GM20000 (cell line): ENCODE results near the gene NQO1.

Experiments used
- DNase-seq: peaks from one replicate; pipeline ENCODE4 v3.0.0; 2012; ENCODE audit warnings: low spot score
- TF ChIP-seq, protein P1 (sequence below): IDR thresholded peaks from 2 replicates; pipeline ENCODE4 v1.5.1; 2012; ENCODE audit warnings: mild to moderate bottlenecking, control low read depth; ENCODE audit errors: extremely low read depth, missing control alignments

Gene NQO1

GRCh38 chr16:69748694-69749345 is 22.5 kb upstream of the NQO1 start:
- TF ChIP-seq, protein P1, sequence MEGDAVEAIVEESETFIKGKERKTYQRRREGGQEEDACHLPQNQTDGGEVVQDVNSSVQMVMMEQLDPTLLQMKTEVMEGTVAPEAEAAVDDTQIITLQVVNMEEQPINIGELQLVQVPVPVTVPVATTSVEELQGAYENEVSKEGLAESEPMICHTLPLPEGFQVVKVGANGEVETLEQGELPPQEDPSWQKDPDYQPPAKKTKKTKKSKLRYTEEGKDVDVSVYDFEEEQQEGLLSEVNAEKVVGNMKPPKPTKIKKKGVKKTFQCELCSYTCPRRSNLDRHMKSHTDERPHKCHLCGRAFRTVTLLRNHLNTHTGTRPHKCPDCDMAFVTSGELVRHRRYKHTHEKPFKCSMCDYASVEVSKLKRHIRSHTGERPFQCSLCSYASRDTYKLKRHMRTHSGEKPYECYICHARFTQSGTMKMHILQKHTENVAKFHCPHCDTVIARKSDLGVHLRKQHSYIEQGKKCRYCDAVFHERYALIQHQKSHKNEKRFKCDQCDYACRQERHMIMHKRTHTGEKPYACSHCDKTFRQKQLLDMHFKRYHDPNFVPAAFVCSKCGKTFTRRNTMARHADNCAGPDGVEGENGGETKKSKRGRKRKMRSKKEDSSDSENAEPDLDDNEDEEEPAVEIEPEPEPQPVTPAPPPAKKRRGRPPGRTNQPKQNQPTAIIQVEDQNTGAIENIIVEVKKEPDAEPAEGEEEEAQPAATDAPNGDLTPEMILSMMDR = no peak
- no peak for DNase-seq

GRCh38 chr16:69747115-69747514 is 20.8 kb upstream of the NQO1 start:
- TF ChIP-seq, protein P1 = no peak

GRCh38 chr16:69745959-69746358 is 19.6 kb upstream of the NQO1 start:
- DNase-seq = no peak

More at GRCh38 chr16:69747115-69747514, 20.8 kb upstream of the NQO1 start:
- DNase-seq = no peak

GRCh38 chr16:69745232-69745612 is 18.9 kb upstream of the NQO1 start:
- TF ChIP-seq, protein P1 = no peak
- no peak for DNase-seq

More at GRCh38 chr16:69745959-69746358, 19.6 kb upstream of the NQO1 start:
- TF ChIP-seq, protein P1 = no peak

DNA sequence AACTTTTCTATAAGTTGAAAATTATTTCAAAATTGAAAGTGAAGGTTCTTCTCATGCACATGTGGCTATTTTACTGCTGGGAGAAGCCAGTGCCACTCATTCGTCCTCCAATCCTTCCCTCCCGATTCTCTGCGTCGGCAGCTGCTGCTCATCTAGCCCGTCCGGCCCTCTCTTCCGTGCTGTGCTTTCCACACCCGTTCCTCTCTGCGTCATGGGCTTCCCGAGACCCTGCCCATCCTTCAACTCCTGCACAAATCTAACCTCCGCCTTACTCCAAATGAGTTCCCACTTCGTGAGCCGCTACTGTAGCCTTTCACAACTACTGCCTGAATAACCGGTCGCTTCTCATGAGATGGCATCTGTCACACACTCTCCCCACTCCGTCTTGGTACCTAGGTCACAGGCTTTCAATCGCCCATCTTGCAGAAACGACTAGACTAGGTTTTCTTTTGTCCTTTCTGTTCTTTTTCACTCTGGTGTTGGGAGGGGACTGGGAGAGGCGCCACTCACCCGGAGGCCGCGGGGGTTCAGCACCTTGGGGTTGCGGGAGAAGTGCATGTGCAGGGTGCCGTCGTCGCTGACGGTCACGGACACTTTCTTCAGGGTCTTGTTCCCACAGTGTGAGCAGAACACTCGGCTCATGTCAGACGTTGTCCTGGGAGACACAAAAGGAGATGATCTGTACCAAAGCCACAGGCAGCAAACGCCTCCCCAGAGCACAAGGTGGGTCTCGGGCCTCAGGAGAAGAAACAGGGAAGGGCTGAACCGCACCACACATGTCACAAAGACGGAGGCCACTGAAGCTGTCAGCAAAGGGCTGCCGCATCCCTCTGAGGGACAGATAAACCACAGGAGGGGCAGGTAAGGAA is 18.2 kb upstream of the NQO1 start:
- TF ChIP-seq, protein P1 = no peak
- DNase-seq = no peak

DNA sequence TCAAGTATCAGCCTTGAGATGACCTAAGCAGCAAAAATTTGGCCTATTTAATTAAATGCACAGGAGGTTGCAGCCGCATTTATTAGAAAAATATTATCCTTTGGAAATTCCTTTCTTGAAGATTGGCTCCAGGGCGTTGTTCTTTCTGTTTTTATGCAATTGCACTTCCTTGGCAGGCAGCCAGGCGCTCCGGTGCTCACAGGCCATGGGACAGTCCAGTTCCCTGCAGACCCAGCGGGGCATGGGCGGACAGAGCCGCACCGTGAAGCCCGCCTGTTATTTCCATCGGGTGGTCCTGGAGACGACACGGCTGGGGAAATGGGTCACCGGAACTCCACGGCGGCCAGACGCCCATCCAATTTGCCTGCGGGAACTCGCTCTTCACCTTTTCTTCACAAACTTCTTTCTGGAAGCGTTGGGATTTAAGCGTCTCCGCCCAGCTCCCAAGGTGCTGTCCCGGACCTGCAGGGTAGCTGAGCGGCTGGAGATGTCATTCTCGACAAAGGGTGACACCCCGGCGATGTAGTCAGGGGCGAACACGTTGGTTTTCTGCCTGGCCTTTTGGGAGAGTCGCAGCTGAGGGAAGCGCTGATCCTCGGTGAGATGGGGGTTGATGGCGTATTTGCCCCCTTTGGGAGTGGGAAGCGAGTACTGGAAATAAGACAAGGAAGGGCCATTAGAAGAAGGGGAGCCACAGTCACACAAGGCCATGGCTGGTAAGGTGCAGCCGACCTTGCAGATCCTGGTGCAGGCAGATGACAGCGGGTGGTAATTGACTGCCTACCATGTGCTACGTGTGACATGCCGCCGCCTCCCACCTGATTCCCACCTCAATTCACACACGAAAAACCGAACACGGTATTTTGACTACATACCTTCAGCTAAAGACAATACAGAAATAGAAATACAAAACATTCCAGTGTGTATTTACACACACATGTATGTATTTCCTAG is 15.9 kb upstream of the NQO1 start:
- TF ChIP-seq, protein P1 = no peak

More for the DNA sequence above, 15.9 kb upstream of the NQO1 start:
- no peak for DNase-seq
